PC-9 (cell line): ENCODE data around the gene ATG5.

ENCODE experiments used
- EZH2 ChIP-seq: fragments of 200-600 bp; sonication (generic); IDR thresholded peaks from 2 replicates; pipeline ENCODE4 v1.8.0; 2017; ENCODE audit warnings: antibody characterized with exemption, low read depth
- TF ChIP-seq, protein P1 (sequence below): fragments of 200-600 bp; sonication (generic); conservative IDR thresholded peaks from 2 replicates; pipeline ENCODE4 v1.6.1; 2017; ENCODE audit warnings: mixed run types, antibody characterized with exemption, mild to moderate bottlenecking, moderate library complexity

DNA sequence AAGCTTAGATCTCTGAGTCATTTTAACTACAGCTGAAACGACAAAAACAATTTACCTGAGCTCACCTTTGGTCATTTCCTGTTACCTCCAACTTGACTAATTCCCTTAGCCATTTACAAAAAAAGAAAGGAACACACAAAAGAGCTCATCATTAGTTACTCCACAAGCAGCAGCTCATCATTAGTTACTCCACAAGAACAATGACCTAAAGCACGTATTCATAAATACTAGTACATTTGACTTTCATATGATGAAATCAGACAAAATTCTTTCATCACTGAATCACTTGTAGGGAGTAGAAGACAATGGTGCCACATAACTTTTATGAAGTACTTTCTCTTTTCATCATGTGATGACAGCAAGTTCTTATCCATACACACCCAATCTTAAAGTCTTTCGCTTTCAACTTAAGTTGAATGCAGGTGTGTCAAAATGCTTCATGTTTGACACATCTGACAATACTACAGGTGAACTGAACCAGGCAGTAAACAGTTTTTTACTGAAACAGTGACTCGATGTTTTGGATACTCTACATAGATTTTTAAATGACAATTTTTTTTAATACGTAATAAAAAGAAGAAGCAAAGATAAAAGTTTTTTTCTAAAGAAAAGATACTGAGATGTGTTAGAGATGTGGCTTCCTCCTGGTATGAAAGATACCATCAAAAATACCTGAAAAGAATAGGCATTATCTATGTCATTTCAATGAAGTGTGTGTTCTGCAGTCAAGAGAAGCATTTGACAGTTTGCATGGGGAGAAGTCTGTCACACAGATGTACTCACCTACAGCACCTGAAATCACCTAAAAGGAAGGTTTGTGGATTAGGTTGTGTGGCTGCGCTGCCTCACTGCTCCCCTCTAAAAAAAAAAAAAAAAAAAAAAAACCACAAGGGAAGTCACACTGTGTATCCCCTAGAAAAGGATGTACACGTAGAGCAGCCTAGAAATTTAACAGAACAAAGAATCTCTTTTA, 130.3 kb downstream of the ATG5 start:
- TF ChIP-seq, protein P1, sequence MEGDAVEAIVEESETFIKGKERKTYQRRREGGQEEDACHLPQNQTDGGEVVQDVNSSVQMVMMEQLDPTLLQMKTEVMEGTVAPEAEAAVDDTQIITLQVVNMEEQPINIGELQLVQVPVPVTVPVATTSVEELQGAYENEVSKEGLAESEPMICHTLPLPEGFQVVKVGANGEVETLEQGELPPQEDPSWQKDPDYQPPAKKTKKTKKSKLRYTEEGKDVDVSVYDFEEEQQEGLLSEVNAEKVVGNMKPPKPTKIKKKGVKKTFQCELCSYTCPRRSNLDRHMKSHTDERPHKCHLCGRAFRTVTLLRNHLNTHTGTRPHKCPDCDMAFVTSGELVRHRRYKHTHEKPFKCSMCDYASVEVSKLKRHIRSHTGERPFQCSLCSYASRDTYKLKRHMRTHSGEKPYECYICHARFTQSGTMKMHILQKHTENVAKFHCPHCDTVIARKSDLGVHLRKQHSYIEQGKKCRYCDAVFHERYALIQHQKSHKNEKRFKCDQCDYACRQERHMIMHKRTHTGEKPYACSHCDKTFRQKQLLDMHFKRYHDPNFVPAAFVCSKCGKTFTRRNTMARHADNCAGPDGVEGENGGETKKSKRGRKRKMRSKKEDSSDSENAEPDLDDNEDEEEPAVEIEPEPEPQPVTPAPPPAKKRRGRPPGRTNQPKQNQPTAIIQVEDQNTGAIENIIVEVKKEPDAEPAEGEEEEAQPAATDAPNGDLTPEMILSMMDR, result no peak
- TF ChIP-seq EZH2, result no peak
